ENCODE results near the gene PTPRM. TPM values are rescaled to one million over a fixed set of nuclear protein-coding genes. Genes with fewer than 3 reads are reported as not detected.

Gene PTPRM
- total RNA-seq, 1 donor from 2014 or later = 102 TPM

DNA sequence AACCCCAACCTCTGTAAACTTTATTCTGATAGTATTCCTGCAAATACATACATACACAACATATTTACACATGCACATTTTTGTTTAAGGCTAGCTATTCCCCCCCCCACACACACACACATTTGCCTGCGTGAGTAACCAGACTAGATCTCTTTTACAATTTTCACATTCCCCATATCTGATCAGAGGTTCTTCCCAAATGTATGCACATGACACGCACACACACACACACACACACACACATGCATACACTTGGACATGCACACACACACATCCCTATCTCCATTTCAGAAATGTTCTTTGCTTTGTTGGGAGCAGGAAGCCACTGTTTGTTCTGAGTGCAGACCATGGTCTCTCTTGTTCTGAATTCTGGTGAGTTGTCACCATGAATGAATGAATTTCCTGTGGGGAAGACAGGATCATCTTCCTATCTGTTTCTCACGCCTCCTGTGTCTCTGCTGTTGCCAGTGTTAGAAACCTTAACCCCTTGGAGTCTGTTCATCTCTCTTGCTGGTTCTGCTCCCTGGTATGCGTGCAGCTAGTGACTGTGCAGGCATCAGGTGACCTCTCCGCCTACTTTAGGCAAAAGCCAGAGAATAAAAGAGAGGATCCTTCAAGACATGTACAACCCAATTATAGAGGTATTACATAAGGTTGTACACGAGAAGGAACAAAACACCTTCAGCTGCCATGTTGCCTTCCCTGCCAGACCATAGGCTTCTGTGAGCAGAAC is 791.1 kb downstream of the PTPRM start:
- DNase-seq (ENCODE audit: missing footprints) (no peak), ATAC-seq (no peak)
- intact Hi-C loops (cut with DNase I) = no loop called here

DNA sequence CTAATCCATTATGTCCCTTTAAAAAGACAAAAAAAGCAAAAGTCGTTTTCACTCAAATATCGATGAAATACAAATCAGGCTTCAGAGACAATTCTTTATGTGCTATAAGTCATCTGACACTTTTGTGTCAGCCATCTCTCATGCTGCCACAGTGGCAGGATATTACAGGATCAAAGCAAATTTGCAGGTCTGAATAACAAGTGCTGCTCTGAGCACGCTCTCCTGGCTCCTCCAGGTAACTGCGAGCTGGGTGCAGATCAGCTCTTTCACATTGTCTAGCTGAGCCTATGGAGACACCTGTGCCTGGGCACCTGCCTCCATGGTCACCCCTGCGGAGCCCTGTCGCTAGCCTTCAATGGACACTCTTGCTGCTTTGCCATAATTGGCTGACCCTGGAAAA is 792.0 kb downstream of the PTPRM start:
- no peak for DNase-seq (ENCODE audit: missing footprints)
- ATAC-seq = no peak
- intact Hi-C loops (cut with DNase I) = no loop called here

DNA sequence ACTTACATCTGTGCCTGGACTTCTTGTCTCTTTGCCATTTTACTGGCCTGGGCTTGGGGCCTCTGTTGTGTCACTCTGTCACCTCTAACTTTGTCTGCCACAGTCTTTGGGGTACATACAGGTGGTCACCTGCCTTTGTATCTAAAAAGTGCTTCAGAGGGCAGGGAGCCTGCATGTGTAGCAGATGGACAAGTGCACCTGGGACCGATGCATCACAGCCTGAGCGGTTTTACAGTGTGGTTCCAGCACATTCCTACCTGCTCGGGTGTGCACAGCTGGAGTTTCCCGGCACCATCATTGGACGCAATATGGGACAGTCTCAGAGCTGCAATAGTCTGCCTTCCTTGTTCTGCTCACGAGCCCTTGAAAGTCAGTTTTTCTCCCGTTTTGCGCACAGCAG is 792.4 kb downstream of the PTPRM start:
- ATAC-seq (no peak), DNase-seq (ENCODE audit: missing footprints) (no peak)
- intact Hi-C loops (cut with DNase I) = no loop called here

GRCh38 chr18:8361941-8362471 is 794.9 kb downstream of the PTPRM start:
- ATAC-seq = no peak
- intact Hi-C loops (cut with DNase I) = loop anchor here (10.0 kb wide), 1 partner anchor 1087 kb away; no protein-coding TSS in a partner anchor
- DNase-seq (ENCODE audit: missing footprints) = no peak

- intact Hi-C loops (cut with DNase I) = loop anchor here (10.0 kb wide), 1 partner anchor 1088 kb away; no protein-coding TSS in a partner anchor
- ATAC-seq = peak; percentile 59
- no peak for DNase-seq (ENCODE audit: missing footprints)
Measured at GRCh38 chr18:8362863-8363262, 795.7 kb downstream of the PTPRM start.

- intact Hi-C loops (cut with DNase I) = loop anchor here (10.0 kb wide), 1 partner anchor 1090 kb away; no protein-coding TSS in a partner anchor
- DNase-seq (ENCODE audit: missing footprints) (no peak), ATAC-seq (peak; percentile 34)
Measured at GRCh38 chr18:8364385-8364784, 797.3 kb downstream of the PTPRM start.

DNA sequence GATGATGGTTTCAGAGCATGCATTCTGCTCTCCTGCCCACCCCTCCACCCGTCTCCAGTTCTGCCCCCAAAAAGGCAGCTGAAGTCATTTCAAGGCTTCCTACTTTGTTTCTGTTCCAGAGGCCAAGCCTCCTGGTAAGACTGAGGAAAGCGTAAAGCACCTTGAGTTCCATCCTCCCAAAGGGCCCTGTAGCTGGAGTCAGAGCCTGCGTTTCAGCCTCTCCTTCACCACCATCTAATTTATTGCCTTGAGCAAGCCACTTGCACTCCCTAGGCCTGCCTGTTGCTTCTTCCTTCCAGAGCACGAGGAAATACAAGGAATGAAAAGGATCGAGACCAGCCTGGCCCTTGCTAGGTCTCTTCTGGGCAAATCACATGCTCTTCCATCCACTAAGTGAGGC is 797.9 kb downstream of the PTPRM start:
- intact Hi-C loops (cut with DNase I) = loop anchor here (10.0 kb wide), 1 partner anchor 1090 kb away; no protein-coding TSS in a partner anchor

DNA sequence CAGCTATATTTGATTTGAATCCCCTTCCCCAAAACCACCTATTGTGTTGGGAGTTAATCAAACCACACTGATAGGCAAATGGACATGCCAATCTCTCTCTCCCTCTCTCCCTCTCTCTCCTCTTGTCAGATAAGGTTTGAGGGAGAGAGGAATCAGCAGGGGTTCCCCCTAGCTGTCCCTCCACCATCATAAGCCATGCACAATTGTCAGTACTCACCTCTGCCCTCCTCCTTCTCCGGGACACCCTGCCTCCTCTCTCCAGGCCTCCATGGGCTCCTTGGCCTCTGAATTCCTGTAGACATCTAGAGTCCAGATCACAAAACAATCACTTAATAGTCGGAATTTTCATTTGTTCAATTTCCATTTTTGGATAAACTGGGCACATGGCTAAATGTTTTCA is 798.4 kb downstream of the PTPRM start:
- ATAC-seq (no peak), DNase-seq (ENCODE audit: missing footprints) (no peak)
- intact Hi-C loops (cut with DNase I) = loop anchor here (10.0 kb wide), 1 partner anchor 1091 kb away; no protein-coding TSS in a partner anchor

More for the DNA sequence above, 797.9 kb downstream of the PTPRM start:
- ATAC-seq (no peak), DNase-seq (ENCODE audit: missing footprints) (no peak)

DNA sequence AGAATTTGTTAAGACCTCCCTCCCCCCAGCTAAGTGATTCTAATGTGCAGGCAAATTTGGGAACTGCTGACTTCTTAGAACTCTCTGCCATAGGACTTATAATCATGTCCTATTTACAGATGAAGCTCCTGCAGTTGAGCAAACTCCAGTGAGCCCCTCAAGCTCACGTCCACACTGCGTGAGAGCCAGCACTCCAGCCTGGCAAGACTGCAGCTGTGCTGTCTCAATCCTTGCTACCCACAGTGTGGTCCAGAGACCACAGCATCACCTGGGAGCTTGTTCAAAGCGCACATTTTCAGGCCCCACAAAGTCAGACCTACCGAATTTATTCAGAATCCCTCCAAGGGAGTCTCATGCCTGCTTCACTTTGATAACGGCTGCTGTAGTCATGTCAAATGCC is 799.0 kb downstream of the PTPRM start:
- no peak for DNase-seq (ENCODE audit: missing footprints)
- intact Hi-C loops (cut with DNase I) = loop anchor here (10.0 kb wide), 1 partner anchor 1091 kb away; no protein-coding TSS in a partner anchor
- no peak for ATAC-seq

- intact Hi-C loops (cut with DNase I) = loop anchor here (10.0 kb wide), 1 partner anchor 1092 kb away; no protein-coding TSS in a partner anchor
Measured at GRCh38 chr18:8366656-8367055, 799.5 kb downstream of the PTPRM start.

DNA sequence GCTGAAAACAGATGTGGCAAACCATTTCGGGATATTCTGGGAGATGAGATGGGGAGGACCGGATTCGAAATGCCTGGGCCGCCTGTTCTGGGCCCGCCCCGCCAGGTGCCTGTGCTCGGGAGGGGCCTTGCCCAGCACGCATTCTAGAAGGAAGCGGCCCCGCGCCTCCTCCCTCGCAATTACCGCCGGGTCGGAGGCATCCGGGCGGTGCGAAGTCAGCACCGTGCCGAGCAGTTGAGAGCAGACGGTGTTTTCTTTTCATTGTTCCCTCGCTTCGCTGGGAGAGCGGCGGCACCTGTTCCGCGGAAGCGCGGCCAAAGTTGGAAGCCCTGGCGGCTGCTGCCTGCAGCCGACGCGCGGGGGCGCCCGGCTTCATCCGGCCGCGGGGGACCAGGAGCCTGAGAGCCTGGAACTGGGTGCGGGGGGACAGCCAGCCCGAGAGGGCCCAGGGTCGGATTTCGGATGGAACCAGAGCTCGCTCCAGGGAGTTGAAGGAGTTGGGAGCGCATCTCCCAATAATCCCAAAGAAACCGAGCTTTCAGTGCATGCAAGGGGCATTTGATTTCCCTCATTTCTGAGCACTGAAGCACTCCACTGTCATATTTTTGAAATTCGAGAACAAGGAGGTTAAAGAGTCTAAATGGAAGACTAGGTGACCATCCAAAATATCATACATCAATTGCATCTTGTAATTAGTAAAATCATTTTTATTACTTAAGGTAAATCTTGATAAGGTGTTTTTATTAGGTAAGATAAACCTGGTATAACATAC is 800.3 kb downstream of the PTPRM start:
- intact Hi-C loops (cut with DNase I) = loop anchor here (10.0 kb wide), 1 partner anchor 1093 kb away; no protein-coding TSS in a partner anchor
- ATAC-seq (no peak), DNase-seq (ENCODE audit: missing footprints) (peak; percentile 66)

More at GRCh38 chr18:8366656-8367055, 799.5 kb downstream of the PTPRM start:
- ATAC-seq = no peak
- no peak for DNase-seq (ENCODE audit: missing footprints)

GRCh38 chr18:8368512-8369217 is 801.5 kb downstream of the PTPRM start:
- DNase-seq (ENCODE audit: missing footprints) (no peak), ATAC-seq (no peak)
- intact Hi-C loops (cut with DNase I) = loop anchor here (10.0 kb wide), 1 partner anchor 1094 kb away; no protein-coding TSS in a partner anchor

DNA sequence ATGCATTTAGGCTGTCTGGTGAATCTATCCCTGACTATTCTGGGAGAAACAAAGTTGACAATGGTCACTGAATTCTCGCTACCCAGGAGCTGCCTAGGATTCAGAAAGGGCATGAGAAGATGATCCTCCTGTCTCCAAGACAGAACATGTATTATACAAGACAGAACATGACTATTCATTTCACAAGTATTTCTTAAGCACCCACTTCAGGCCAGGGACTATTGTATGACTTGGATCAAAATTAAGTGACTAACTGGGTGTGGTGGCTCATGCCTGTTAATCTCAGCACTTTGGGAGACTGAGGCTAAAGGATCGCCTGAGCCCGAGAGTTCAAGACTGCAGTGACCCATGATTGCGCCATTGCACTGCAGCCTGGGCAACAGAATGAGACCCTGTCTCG is 806.4 kb downstream of the PTPRM start:
- intact Hi-C loops (cut with DNase I) = no loop called here
- no peak for ATAC-seq
- no peak for DNase-seq (ENCODE audit: missing footprints)

DNA sequence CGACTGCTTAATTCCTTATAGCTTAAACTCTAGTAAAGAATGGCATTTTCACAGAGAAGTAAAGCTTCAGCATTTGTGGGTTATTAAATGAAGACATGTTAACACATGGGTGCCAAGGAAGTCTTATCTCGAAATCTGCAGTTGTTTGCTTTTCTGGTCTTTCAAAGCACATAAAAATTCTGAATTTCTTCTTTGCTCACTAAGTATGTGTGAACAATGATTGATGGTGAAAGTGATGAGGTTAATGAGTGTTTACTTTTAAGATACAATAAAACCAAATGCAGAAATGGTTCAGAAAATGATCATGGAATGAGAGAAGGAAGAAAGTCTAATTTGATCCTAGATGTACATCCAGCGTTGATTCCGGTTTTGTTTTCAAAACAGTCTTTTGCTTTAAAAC is 807.6 kb downstream of the PTPRM start:
- ATAC-seq = no peak
- no peak for DNase-seq (ENCODE audit: missing footprints)
- intact Hi-C loops (cut with DNase I) = no loop called here

GRCh38 chr18:8375249-8375648 is 808.1 kb downstream of the PTPRM start:
- ATAC-seq (no peak), DNase-seq (ENCODE audit: missing footprints) (no peak)
- intact Hi-C loops (cut with DNase I) = no loop called here

DNA sequence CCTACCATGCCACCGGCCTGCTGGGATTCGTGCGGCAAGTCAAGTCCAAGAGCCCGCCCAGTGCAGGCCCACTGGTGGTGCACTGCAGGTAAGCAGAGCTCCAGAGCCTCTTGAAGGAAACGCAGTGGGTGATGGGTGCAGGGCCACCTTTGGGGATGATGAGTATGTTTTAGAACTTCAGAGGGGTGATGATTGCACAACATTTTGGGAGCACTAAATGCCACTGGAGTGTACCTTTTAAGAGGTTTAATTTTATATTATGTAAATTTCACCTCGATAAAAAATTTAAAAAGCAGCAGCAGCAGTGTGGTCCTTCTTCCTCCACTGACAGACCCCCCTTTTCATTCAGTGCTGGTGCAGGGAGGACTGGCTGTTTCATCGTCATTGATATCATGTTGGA is 809.0 kb downstream of the PTPRM start:
- DNase-seq (ENCODE audit: missing footprints) (no peak), ATAC-seq (no peak)
- intact Hi-C loops (cut with DNase I) = no loop called here

DNA sequence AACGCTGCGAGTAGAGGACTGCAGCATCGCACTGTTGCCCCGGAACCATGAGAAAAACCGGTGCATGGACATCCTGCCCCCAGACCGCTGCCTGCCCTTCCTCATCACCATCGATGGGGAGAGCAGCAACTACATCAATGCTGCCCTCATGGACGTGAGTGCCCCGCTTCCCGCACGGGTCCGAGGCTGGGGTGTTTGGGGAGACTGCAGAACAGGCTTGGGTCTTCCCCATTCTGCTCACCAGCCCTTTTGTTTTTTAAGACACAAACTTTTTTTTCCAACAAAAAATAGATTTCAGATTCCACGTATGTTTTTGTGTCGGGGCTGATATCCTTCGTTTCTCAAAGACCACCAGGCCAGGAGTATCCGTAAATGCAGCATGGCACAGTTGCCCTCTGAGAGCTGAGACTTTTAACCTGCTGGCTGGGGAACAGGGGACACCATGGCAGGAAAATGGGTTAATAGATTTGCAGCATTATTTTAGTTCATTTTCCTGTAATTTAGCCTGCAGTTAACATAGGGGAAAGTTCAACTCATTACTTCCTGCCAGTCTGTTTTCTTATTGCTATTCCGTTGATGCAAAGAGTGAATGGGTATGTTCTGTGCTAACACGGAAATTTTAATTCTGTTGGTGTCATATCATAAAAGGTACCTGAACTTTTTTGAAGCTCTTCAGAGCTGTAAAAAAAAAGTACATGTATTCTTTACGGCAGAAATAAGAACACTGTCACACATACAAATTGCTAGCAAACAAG is 812.2 kb downstream of the PTPRM start:
- intact Hi-C loops (cut with DNase I) = no loop called here
- ATAC-seq (no peak), DNase-seq (ENCODE audit: missing footprints) (no peak)

GRCh38 chr18:8380006-8380405 is 812.9 kb downstream of the PTPRM start:
- no peak for DNase-seq (ENCODE audit: missing footprints)
- ATAC-seq = no peak
- intact Hi-C loops (cut with DNase I) = no loop called here

Data from Right ventricle myocardium inferior (tissue), 1 donor.